Stimulated activated CD4-positive, alpha-beta T cell treated with anti-CD3 and anti-CD28 coated beads, TNF-alpha, amount 100 ng/mL, for 4 hours (primary cell): ENCODE measurements around the gene GALNT17.

Source experiments
- DNase-seq, 3 experiments: peaks; one replicate each; pipeline ENCODE4 v3.0.0-alpha.2; 2020; ENCODE audit warnings: low read depth in 3 of 3

Gene GALNT17

GRCh38 chr7:71132127-71132376 lies at the start of gene GALNT17:
Gene GALNT17, plus strand, starts transcription at chr7:71132144.
- no peak for DNase-seq

GRCh38 chr7:71095266-71095860 lies 36.6 kb upstream of the GALNT17 start:
- DNase-seq, result no peak

GRCh38 chr7:71096351-71096750 lies 35.6 kb upstream of the GALNT17 start:
- no peak for DNase-seq

- DNase-seq, result no peak
Measured at GRCh38 chr7:71106226-71106625, 25.7 kb upstream of the GALNT17 start.

- DNase-seq, result no peak
Measured at GRCh38 chr7:71112436-71112835, 19.5 kb upstream of the GALNT17 start.

GRCh38 chr7:71120096-71120495 lies 11.8 kb upstream of the GALNT17 start:
- DNase-seq, result no peak

GRCh38 chr7:71129126-71129525 lies 2.8 kb upstream of the GALNT17 start:
- no peak for DNase-seq

GRCh38 chr7:71130031-71130679 lies 1.8 kb upstream of the GALNT17 start:
- no peak for DNase-seq

- no peak for DNase-seq
Measured at GRCh38 chr7:71131256-71132126, 453 bp upstream of the GALNT17 start.

GRCh38 chr7:71132377-71133231 lies 660 bp downstream of the GALNT17 start:
- no peak for DNase-seq

GRCh38 chr7:71133232-71133622 lies 1.3 kb downstream of the GALNT17 start:
- no peak for DNase-seq

GRCh38 chr7:71133856-71134255 lies 1.9 kb downstream of the GALNT17 start:
- no peak for DNase-seq

GRCh38 chr7:71135116-71135515 lies 3.2 kb downstream of the GALNT17 start:
- no peak for DNase-seq

- DNase-seq, result no peak
Measured at GRCh38 chr7:71135663-71136062, 3.7 kb downstream of the GALNT17 start.

GRCh38 chr7:71137479-71137878 lies 5.5 kb downstream of the GALNT17 start:
- no peak for DNase-seq

- no peak for DNase-seq
Measured at GRCh38 chr7:71140264-71140663, 8.3 kb downstream of the GALNT17 start.

- no peak for DNase-seq
Measured at GRCh38 chr7:71144963-71145362, 13.0 kb downstream of the GALNT17 start.

GRCh38 chr7:71145906-71146901 lies 14.3 kb downstream of the GALNT17 start:
- no peak for DNase-seq

GRCh38 chr7:71148098-71148497 lies 16.2 kb downstream of the GALNT17 start:
- DNase-seq, result no peak

GRCh38 chr7:71155236-71155635 lies 23.3 kb downstream of the GALNT17 start:
- no peak for DNase-seq

- DNase-seq, result no peak
Measured at GRCh38 chr7:71157757-71158156, 25.8 kb downstream of the GALNT17 start.
